Upper lobe of left lung (tissue), 4 donors: ENCODE data around the gene PTPRG.

Source experiments
- POLR2AphosphoS5 ChIP-seq, 2 donors: sonication (generic); formaldehyde crosslinking; IDR thresholded peaks; one replicate each; pipeline ENCODE4 v1.5.1; 2017; ENCODE audit warnings: antibody characterized with exemption in 2 of 2
- TF ChIP-seq, protein P1 (sequence below), 6 experiments: fragments of 450-650 bp in 4 of 6; fragments of 200-600 bp in 2 of 6; sonication (generic) in 2 of 6; IDR thresholded peaks; one replicate each; pipeline ENCODE4 v1.5.1; 2016 to 2019; ENCODE audit warnings: antibody characterized with exemption in 6 of 6

DNA sequence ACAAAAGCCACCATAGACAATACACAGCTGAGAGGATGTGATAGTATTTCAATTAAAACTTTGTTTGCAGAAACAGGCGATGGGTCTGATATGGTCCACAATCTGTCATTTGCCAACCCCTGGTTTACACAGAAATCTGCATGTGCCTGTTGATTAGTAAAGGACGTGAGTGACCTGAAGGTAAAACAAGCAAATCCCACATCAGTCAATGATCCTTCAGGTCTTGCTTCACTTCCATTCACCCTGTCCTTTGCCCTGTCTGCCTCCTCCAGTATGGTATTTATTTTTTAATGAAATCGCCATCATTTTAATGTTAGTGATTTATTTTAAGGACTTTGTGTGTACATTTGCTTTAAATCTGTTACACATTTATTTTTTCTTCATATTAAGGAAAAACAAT is 645.8 kb downstream of the PTPRG start:
- TF ChIP-seq, protein P1, sequence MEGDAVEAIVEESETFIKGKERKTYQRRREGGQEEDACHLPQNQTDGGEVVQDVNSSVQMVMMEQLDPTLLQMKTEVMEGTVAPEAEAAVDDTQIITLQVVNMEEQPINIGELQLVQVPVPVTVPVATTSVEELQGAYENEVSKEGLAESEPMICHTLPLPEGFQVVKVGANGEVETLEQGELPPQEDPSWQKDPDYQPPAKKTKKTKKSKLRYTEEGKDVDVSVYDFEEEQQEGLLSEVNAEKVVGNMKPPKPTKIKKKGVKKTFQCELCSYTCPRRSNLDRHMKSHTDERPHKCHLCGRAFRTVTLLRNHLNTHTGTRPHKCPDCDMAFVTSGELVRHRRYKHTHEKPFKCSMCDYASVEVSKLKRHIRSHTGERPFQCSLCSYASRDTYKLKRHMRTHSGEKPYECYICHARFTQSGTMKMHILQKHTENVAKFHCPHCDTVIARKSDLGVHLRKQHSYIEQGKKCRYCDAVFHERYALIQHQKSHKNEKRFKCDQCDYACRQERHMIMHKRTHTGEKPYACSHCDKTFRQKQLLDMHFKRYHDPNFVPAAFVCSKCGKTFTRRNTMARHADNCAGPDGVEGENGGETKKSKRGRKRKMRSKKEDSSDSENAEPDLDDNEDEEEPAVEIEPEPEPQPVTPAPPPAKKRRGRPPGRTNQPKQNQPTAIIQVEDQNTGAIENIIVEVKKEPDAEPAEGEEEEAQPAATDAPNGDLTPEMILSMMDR (IDR thresholded peaks at IDR 0.05) = no peak
- TF ChIP-seq POLR2AphosphoS5 (IDR thresholded peaks at IDR 0.05) = no peak
